Small intestine (tissue), 7 donors: ENCODE measurements around the gene MRFAP1L1. TPM values are rescaled to one million over a fixed set of nuclear protein-coding genes. Genes with fewer than 3 reads are reported as not detected.

Experiments
- DNase-seq, 2 donors: peaks; one replicate each; pipeline versions ENCODE4 v3.0.0 to v3.0.0-alpha.2; 2013
- FAIRE-seq: peaks from 2 replicates; lab custom pipeline; 2012; peaks lifted over from hg19 to GRCh38; lab: Jason Lieb, UNC
- H3K27ac ChIP-seq, 3 donors: one replicate each; pipeline ENCODE4 v1.5.1; 2013; ENCODE audit warnings: low read length in 2 of 3, mild to moderate bottlenecking in 2 of 3, control low read depth in 1 of 3, inconsistent platforms in 1 of 3, low read depth in 1 of 3, moderate library complexity in 1 of 3
- H3K27me3 ChIP-seq, 3 donors: one replicate each; pipeline ENCODE4 v1.6.1; 2013; ENCODE audit warnings: low read length in 3 of 3, inconsistent platforms in 1 of 3; ENCODE audit not compliant: control insufficient read depth in 3 of 3, insufficient read depth in 3 of 3
- H3K36me3 ChIP-seq, 3 donors: one replicate each; pipeline ENCODE4 v1.6.1; 2013; ENCODE audit warnings: low read length in 3 of 3, inconsistent platforms in 1 of 3, low read depth in 1 of 3, mild to moderate bottlenecking in 1 of 3, moderate library complexity in 1 of 3; ENCODE audit not compliant: control insufficient read depth in 3 of 3, insufficient read depth in 2 of 3
- H3K4me1 ChIP-seq, 3 donors: one replicate each; pipeline ENCODE4 v1.6.1; 2013; ENCODE audit warnings: low read length in 2 of 3, inconsistent platforms in 1 of 3, low read depth in 1 of 3, mild to moderate bottlenecking in 1 of 3, moderate library complexity in 1 of 3; ENCODE audit not compliant: control insufficient read depth in 3 of 3, insufficient read depth in 2 of 3
- H3K4me3 ChIP-seq, 3 donors: one replicate each; pipeline ENCODE4 v1.5.1; 2013; ENCODE audit warnings: low read length in 3 of 3, control low read depth in 1 of 3, inconsistent platforms in 1 of 3, low read depth in 1 of 3, mild to moderate bottlenecking in 1 of 3, moderate library complexity in 1 of 3
- H3K9me3 ChIP-seq, 2 donors: one replicate each; pipeline ENCODE4 v1.6.1; 2013; ENCODE audit warnings: low read depth in 1 of 2, low read length in 1 of 2; ENCODE audit not compliant: control insufficient read depth in 2 of 2, insufficient read depth in 1 of 2
- WGBS, 3 donors: extraction: QIAGEN DNeasy Blood & Tissue Kit; methylation state at CpG; one replicate each; pipeline ENCODE4 v1.1.7; 2013; 5-methylcytosine and 5-hydroxymethylcytosine counted together
- polyA plus RNA-seq, 4 donors: library from polyadenylated mRNA; stranded (reverse) in 3 of 4; unstranded in 1 of 4; fragments of 200-250 nt in 3 of 4; fragments of 120-200 nt in 1 of 4; gene quantifications; one replicate each; pipeline versions ENCODE4 v1.2.1 to v1.2.3, GENCODE V29; 2013
- donor health status: healthy with polysubstance abuse.
- donor health status: control.
- donor health status: control.
- donor health status: Bipolar disorder and iron deficiency.
- donor health status: healthy.

MRFAP1L1 gene
- polyA plus RNA-seq, 4 donors: 36.0 to 58.5 (median 45.2) TPM

- H3K27ac ChIP-seq: peak within 1 kb of the TSS; percentile 80 to 94 (median 83)
- FAIRE-seq: no peak
- H3K27me3 ChIP-seq: no peaks in the 10 kb centered on the region
- H3K9me3 ChIP-seq: no peaks in the 10 kb centered on the region
- peak within 1 kb of the TSS; percentile 72 to 87 (median 81) for H3K4me3 ChIP-seq
- peaks cover 0 to 12% (median 2%) of the 10 kb centered on the region in 3 donors for H3K4me1 ChIP-seq
- peak; percentile 91 to 96 for DNase-seq
- peaks cover 0 to 6% (median 0%) of the 10 kb centered on the region in 3 donors for H3K36me3 ChIP-seq
- 0% methylated on average over 87 to 109 of the region's 109 CpGs for WGBS, 3 donors
Measured at GRCh38 chr4:6716018-6716911, 6.6 kb upstream of the MRFAP1L1 start, which contains the start of gene BLOC1S4. TSS of gene BLOC1S4 (plus strand) at chr4:6716174. CDS start at chr4:6716210, 36 bp downstream.

- peaks cover 0 to 6% (median 0%) of the 10 kb centered on the region in 3 donors for H3K36me3 ChIP-seq
- peak overlapping the region in 2 of 3 donors; percentile 72 to 87 for H3K4me3 ChIP-seq
- peak in 1 of 2 donors; percentile 19 for DNase-seq
- H3K9me3 ChIP-seq: no peaks in the 10 kb centered on the region
- peaks cover 0 to 12% (median 2%) of the 10 kb centered on the region in 3 donors for H3K4me1 ChIP-seq
- H3K27me3 ChIP-seq: no peaks in the 10 kb centered on the region
- WGBS, 3 donors: 3 to 10% (median 6%) methylated on average over 9 of the region's 9 CpGs
- FAIRE-seq: no peak
- H3K27ac ChIP-seq: peak overlapping the region; percentile 9 to 94 (median 80)
Measured at GRCh38 chr4:6715704-6716017, 6.0 kb upstream of the MRFAP1L1 start.

GRCh38 chr4:6714954-6715353, 5.3 kb upstream of the MRFAP1L1 start:
- 69 to 86% (median 82%) methylated on average over 1 of the region's 1 CpG for WGBS, 3 donors

GRCh38 chr4:6710996-6711395, 1.3 kb upstream of the MRFAP1L1 start:
- no peaks in the 10 kb centered on the region for H3K27me3 ChIP-seq
- H3K9me3 ChIP-seq: no peaks in the 10 kb centered on the region
- no peak overlapping the region for H3K4me3 ChIP-seq
- H3K36me3 ChIP-seq: peaks cover 3 to 8% (median 6%) of the 10 kb centered on the region in 3 donors
- peaks cover 10 to 16% (median 13%) of the 10 kb centered on the region in 3 donors for H3K4me1 ChIP-seq
- WGBS, 3 donors: 68 to 83% (median 78%) methylated on average over 2 of the region's 2 CpGs
- H3K27ac ChIP-seq: no peak overlapping the region
- no peak for FAIRE-seq
- no peak for DNase-seq

More at GRCh38 chr4:6714954-6715353, 5.3 kb upstream of the MRFAP1L1 start:
- DNase-seq (no peak), FAIRE-seq (no peak)
- no peak overlapping the region for H3K27ac ChIP-seq
- no peak overlapping the region for H3K4me3 ChIP-seq
- no peaks in the 10 kb centered on the region for H3K27me3 ChIP-seq
- no peaks in the 10 kb centered on the region for H3K9me3 ChIP-seq
- peaks cover 0 to 6% (median 0%) of the 10 kb centered on the region in 3 donors for H3K36me3 ChIP-seq
- peaks cover 0 to 11% (median 2%) of the 10 kb centered on the region in 3 donors for H3K4me1 ChIP-seq

- no peak for FAIRE-seq
- Histone ChIP-seq H3K4me1 (peaks cover 10 to 16% (median 14%) of the 10 kb centered on the region in 3 donors), H3K36me3 (peaks cover 3 to 8% (median 6%) of the 10 kb centered on the region in 3 donors), H3K9me3 (no peaks in the 10 kb centered on the region), H3K27me3 (no peaks in the 10 kb centered on the region), H3K4me3 (peak overlapping the region in 2 of 3 donors; percentile 87 to 92), H3K27ac (peak overlapping the region; percentile 13 to 93 (median 70))
- peak in 1 of 2 donors; percentile 17 for DNase-seq
- 6 to 16% (median 11%) methylated on average over 6 of the region's 6 CpGs for WGBS, 3 donors
Measured at GRCh38 chr4:6710282-6710681, 617 bp upstream of the MRFAP1L1 start.

GRCh38 chr4:6706173-6706572, 3.5 kb downstream of the MRFAP1L1 start:
- Histone ChIP-seq H3K9me3 (peaks cover 0 to 11% of the 10 kb centered on the region in 2 donors), H3K36me3 (peaks cover 3 to 21% (median 8%) of the 10 kb centered on the region in 3 donors), H3K4me3 (no peak overlapping the region), H3K27ac (no peak overlapping the region), H3K27me3 (no peaks in the 10 kb centered on the region), H3K4me1 (peaks cover 10 to 16% (median 14%) of the 10 kb centered on the region in 3 donors)
- 86 to 90% (median 87%) methylated on average over 5 of the region's 5 CpGs for WGBS, 3 donors
- FAIRE-seq: no peak
- no peak for DNase-seq

GRCh38 chr4:6705646-6706045, 4.0 kb downstream of the MRFAP1L1 start:
- DNase-seq (no peak), FAIRE-seq (no peak)
- Histone ChIP-seq H3K27me3 (no peaks in the 10 kb centered on the region), H3K9me3 (peaks cover 0 to 11% of the 10 kb centered on the region in 2 donors), H3K4me3 (no peak overlapping the region), H3K4me1 (peaks cover 10 to 16% (median 14%) of the 10 kb centered on the region in 3 donors), H3K36me3 (peaks cover 3 to 22% (median 8%) of the 10 kb centered on the region in 3 donors), H3K27ac (no peak overlapping the region)
- WGBS, 3 donors: 93 to 98% (median 96%) methylated on average over 2 of the region's 2 CpGs

- no peak overlapping the region for H3K4me3 ChIP-seq
- H3K4me1 ChIP-seq: peaks cover 5 to 16% (median 14%) of the 10 kb centered on the region in 3 donors
- no peaks in the 10 kb centered on the region for H3K27me3 ChIP-seq
- 68 to 81% (median 74%) methylated on average over 3 of the region's 3 CpGs for WGBS, 3 donors
- H3K27ac ChIP-seq: no peak overlapping the region
- no peak for DNase-seq
- H3K9me3 ChIP-seq: peaks cover 0 to 11% of the 10 kb centered on the region in 2 donors
- H3K36me3 ChIP-seq: peaks cover 5 to 23% (median 8%) of the 10 kb centered on the region in 3 donors
- FAIRE-seq: no peak
Measured at GRCh38 chr4:6703786-6704185, 5.9 kb downstream of the MRFAP1L1 start.
